Neural cell (in vitro differentiated cells): ENCODE data around the gene MTERF2.

Source experiments
- CTCF ChIP-seq: fragments of 450-650 bp; IDR thresholded peaks from 2 replicates; pipeline ENCODE4 v1.5.1; 2014; ENCODE audit warnings: antibody characterized with exemption, mild to moderate bottlenecking, moderate library complexity; ENCODE audit not compliant: poor library complexity, severe bottlenecking
- EP300 ChIP-seq: fragments of 450-650 bp; conservative IDR thresholded peaks from 2 replicates; pipeline ENCODE4 v1.6.1; 2014; ENCODE audit warnings: antibody characterized with exemption, mild to moderate bottlenecking, moderate library complexity; ENCODE audit not compliant: poor library complexity, severe bottlenecking
- REST ChIP-seq: IDR thresholded peaks from 2 replicates; pipeline ENCODE4 v1.6.1; 2012; ENCODE audit warnings: borderline replicate concordance

- TF ChIP-seq REST (no peak), EP300 (no peak), CTCF (no peak)
Observed at GRCh38 chr12:106975098-106975497, 11.8 kb downstream of the MTERF2 start.
